IMR-90 (cell line): ENCODE results near the gene PCGF2. TPM values are rescaled to one million over a fixed set of nuclear protein-coding genes. Genes with fewer than 3 reads are reported as not detected.

Source experiments
- ATAC-seq: fragments of 200-7000 bp; cut with Tn5 transposase; 2 replicates; pipeline ENCODE4 v1.9.1; 2020; ENCODE audit warnings: low read depth, mild to moderate bottlenecking, moderate library complexity
- BruUV-seq: library from RNA; stranded (reverse); fragments of 400-500 nt; replicated peaks from 2 replicates; lab custom pipeline; 2021; lab: Mats Ljungman, UMichigan
- CTCF ChIA-PET: fragments of 300-600 bp; formaldehyde crosslinking; extraction: SDS; loops from one replicate; lab custom pipeline; 2021; ENCODE audit warnings: antibody characterized with exemption; lab: Yijun Ruan, JAX
- POLR2A ChIA-PET: fragments of 300-600 bp; sonication (Branson Sonifier 250); formaldehyde crosslinking; loops from one replicate; lab custom pipeline; 2022; ENCODE audit warnings: antibody characterized with exemption; ENCODE audit not compliant: unreplicated experiment; lab: Charles Lee
- DNase-seq: peaks from one replicate; pipeline ENCODE4 v3.0.0; 2013
- H2AFZ ChIP-seq: replicated peaks from 2 replicates; pipeline ENCODE3; 2013; ENCODE audit warnings: low read length, mild to moderate bottlenecking; ENCODE audit not compliant: poor library complexity
- H2AK5ac ChIP-seq: 2 replicates; pipeline ENCODE4 v1.6.1; 2013; ENCODE audit warnings: low read depth, low read length, inconsistent platforms
- H2AK9ac ChIP-seq: replicated peaks from 2 replicates; pipeline ENCODE3; 2013; ENCODE audit warnings: mild to moderate bottlenecking, low read depth, low read length, moderate library complexity; ENCODE audit not compliant: poor library complexity
- H2BK120ac ChIP-seq: 2 replicates; pipeline ENCODE4 v1.6.1; 2013; ENCODE audit warnings: low read depth, low read length, inconsistent platforms
- H2BK15ac ChIP-seq: 3 replicates; pipeline ENCODE4 v1.6.1; 2013; ENCODE audit warnings: low read depth, low read length, inconsistent platforms
- H2BK20ac ChIP-seq: 2 replicates; pipeline ENCODE4 v1.6.1; 2013; ENCODE audit warnings: low read depth, mild to moderate bottlenecking, inconsistent platforms, low read length, moderate library complexity
- H2BK5ac ChIP-seq: 2 replicates; pipeline ENCODE4 v1.6.1; 2013; ENCODE audit warnings: mild to moderate bottlenecking, low read depth, low read length, inconsistent platforms; ENCODE audit not compliant: poor library complexity, severe bottlenecking
- H3K14ac ChIP-seq: replicated peaks from 2 replicates; pipeline ENCODE4 v1.6.1; 2013; ENCODE audit warnings: low read depth, low read length, inconsistent platforms
- H3K18ac ChIP-seq: 2 replicates; pipeline ENCODE4 v1.6.1; 2013; ENCODE audit warnings: low read depth, low read length, control low read depth
- H3K23ac ChIP-seq: 2 replicates; pipeline ENCODE4 v1.6.1; 2013; ENCODE audit warnings: low read depth, low read length, inconsistent platforms
- H3K27ac ChIP-seq: 2 replicates; pipeline ENCODE4 v1.5.1; 2013; ENCODE audit warnings: mild to moderate bottlenecking, control low read depth, low read length; ENCODE audit not compliant: insufficient read depth
- H3K27me3 ChIP-seq: 2 replicates; pipeline ENCODE4 v1.6.1; 2013; ENCODE audit warnings: low read length; ENCODE audit not compliant: control insufficient read depth, insufficient read depth
- H3K36me3 ChIP-seq: 2 replicates; pipeline ENCODE4 v1.6.1; 2013; ENCODE audit warnings: low read length, mixed read lengths; ENCODE audit not compliant: control insufficient read depth, insufficient read depth
- H3K4ac ChIP-seq: 2 replicates; pipeline ENCODE4 v1.6.1; 2013; ENCODE audit warnings: low read depth, low read length, inconsistent platforms
- H3K4me1 ChIP-seq: 2 replicates; pipeline ENCODE4 v1.6.1; 2013; ENCODE audit warnings: low read length, mixed read lengths; ENCODE audit not compliant: control insufficient read depth, insufficient read depth
- H3K4me2 ChIP-seq: 2 replicates; pipeline ENCODE4 v1.6.1; 2013; ENCODE audit warnings: low read depth, mild to moderate bottlenecking, control low read depth, low read length, moderate library complexity
- H3K4me3 ChIP-seq: 2 replicates; pipeline ENCODE4 v1.5.1; 2013; ENCODE audit warnings: low read depth, mild to moderate bottlenecking, control low read depth, low read length, moderate library complexity; ENCODE audit not compliant: insufficient read depth
- H3K56ac ChIP-seq: 2 replicates; pipeline ENCODE4 v1.6.1; 2013; ENCODE audit warnings: low read length, inconsistent platforms; ENCODE audit not compliant: insufficient read depth; ENCODE audit errors: extremely low read depth
- H3K79me1 ChIP-seq, 2 experiments: 2 replicates each; pipeline ENCODE4 v1.6.1; 2013; ENCODE audit warnings: low read length in 2 of 2, inconsistent platforms in 1 of 2, low read depth in 1 of 2
- H3K9ac ChIP-seq: 2 replicates; pipeline ENCODE4 v1.6.1; 2013; ENCODE audit warnings: low read depth, low read length, control low read depth
- H3K9me1 ChIP-seq: 2 replicates; pipeline ENCODE4 v1.6.1; 2013; ENCODE audit warnings: low read length, inconsistent platforms; ENCODE audit not compliant: insufficient read depth
- H3K9me3 ChIP-seq: 2 replicates; pipeline ENCODE4 v1.6.1; 2013; ENCODE audit warnings: low read length; ENCODE audit not compliant: control insufficient read depth, insufficient read depth
- H4K20me1 ChIP-seq: 2 replicates; pipeline ENCODE4 v1.6.1; 2013; ENCODE audit warnings: low read length, inconsistent platforms; ENCODE audit not compliant: insufficient read depth
- H4K5ac ChIP-seq: 2 replicates; pipeline ENCODE4 v1.6.1; 2013; ENCODE audit warnings: mild to moderate bottlenecking, low read depth, low read length, control low read depth
- H4K8ac ChIP-seq, 2 experiments: 2 replicates each; pipeline ENCODE4 v1.6.1; 2013; ENCODE audit warnings: low read depth in 2 of 2, low read length in 2 of 2, control low read depth in 1 of 2, inconsistent platforms in 1 of 2
- H4K91ac ChIP-seq: 2 replicates; pipeline ENCODE4 v1.6.1; 2013; ENCODE audit warnings: low read depth, low read length, inconsistent platforms; ENCODE audit not compliant: insufficient read depth
- BHLHE40 ChIP-seq: fragments of 150-350 bp; IDR thresholded peaks from 2 replicates; pipeline ENCODE4 v1.6.1; 2016; ENCODE audit warnings: mild to moderate bottlenecking, low read depth, low read length
- CEBPB ChIP-seq: IDR thresholded peaks from 2 replicates; pipeline ENCODE4 v1.6.1; 2012; ENCODE audit warnings: low read depth, low read length, improper control_type of control experiment
- CHD1 ChIP-seq: IDR thresholded peaks from 2 replicates; pipeline ENCODE4 v1.6.1; 2012; ENCODE audit warnings: low read depth, low read length, improper control_type of control experiment
- ELK1 ChIP-seq: fragments of 150-350 bp; IDR thresholded peaks from 2 replicates; pipeline ENCODE4 v1.6.1; 2016; ENCODE audit warnings: low read depth, mild to moderate bottlenecking, low read length, moderate library complexity, borderline replicate concordance
- FOS ChIP-seq: fragments of 150-350 bp; IDR thresholded peaks from 2 replicates; pipeline ENCODE4 v1.6.1; 2016; ENCODE audit warnings: low read depth, low read length
- MAFK ChIP-seq: IDR thresholded peaks from 2 replicates; pipeline ENCODE4 v1.6.1; 2012; ENCODE audit warnings: low read depth, low read length, improper control_type of control experiment
- MAZ ChIP-seq: IDR thresholded peaks from 2 replicates; pipeline ENCODE4 v1.6.1; 2012; ENCODE audit warnings: low read depth, mild to moderate bottlenecking, low read length, improper control_type of control experiment, moderate library complexity, borderline replicate concordance
- MXI1 ChIP-seq: IDR thresholded peaks from 2 replicates; pipeline ENCODE4 v1.6.1; 2012; ENCODE audit warnings: low read depth, mild to moderate bottlenecking, low read length, moderate library complexity, borderline replicate concordance
- NFE2L2 ChIP-seq: fragments of 150-350 bp; IDR thresholded peaks from 2 replicates; pipeline ENCODE4 v1.6.1; 2016; ENCODE audit warnings: low read depth, mild to moderate bottlenecking, low read length
- POLR2A ChIP-seq: IDR thresholded peaks from 2 replicates; pipeline ENCODE4 v1.6.1; 2012; ENCODE audit warnings: mild to moderate bottlenecking, low read depth, low read length
- RAD21 ChIP-seq: IDR thresholded peaks from 2 replicates; pipeline ENCODE4 v1.6.1; 2012; ENCODE audit warnings: low read length, improper control_type of control experiment
- RFX5 ChIP-seq: IDR thresholded peaks from 2 replicates; pipeline ENCODE4 v1.8.0; 2012; ENCODE audit warnings: low read depth, mild to moderate bottlenecking, low read length, moderate library complexity
- WGBS, 2 experiments: methylation state at CpG; one replicate each; pipeline versions ENCODE4 v1.1.5 to v1.1.7; 2013; ENCODE audit warnings: missing lambda C conversion rate in 2 of 2; ENCODE audit not compliant: insufficient read length in 1 of 2; ENCODE audit errors: extremely low coverage in 2 of 2; 5-methylcytosine and 5-hydroxymethylcytosine counted together
- dilution Hi-C: fragments of 300-500 bp; cut with HindIII; formaldehyde crosslinking; loops from one replicate; pipeline ENCODE4 v1.14.3; 2018; ENCODE audit warnings: low sequenced_read_pairs; ENCODE audit not compliant: unreplicated experiment
- in situ Hi-C: fragments of 300-500 bp; cut with MboI; formaldehyde crosslinking; loops from 3 replicates; pipeline ENCODE4 v1.14.3; 2019; ENCODE audit warnings: low sequenced_read_pairs, inconsistent platforms, mixed read lengths
- intact Hi-C: fragments of 100-400 bp; cut with micrococcal nuclease; formaldehyde crosslinking; loops from 2 replicates; pipeline ENCODE4 v1.10.0; 2022
- polyA plus RNA-seq, 3 experiments: library from polyadenylated mRNA; depleted of rRNA; stranded (reverse); fragments of >200 nt; gene quantifications; 2 replicates each; pipeline ENCODE4 v1.2.3, GENCODE V29; 2012; ENCODE audit warnings: low replicate concordance in 1 of 3
- total RNA-seq: library from RNA; depleted of rRNA; stranded (reverse); fragments of >200 nt; gene quantifications from 2 replicates; pipeline ENCODE4 v1.2.3, GENCODE V29; 2012
- TF ChIP-seq, protein P1 (sequence below): fragments of 150-350 bp; IDR thresholded peaks from 2 replicates; pipeline ENCODE4 v1.6.1; 2017; ENCODE audit warnings: mild to moderate bottlenecking, antibody characterized with exemption, low read length, low read depth
- TF ChIP-seq, protein P2 (sequence below): conservative IDR thresholded peaks from 2 replicates; pipeline ENCODE4 v1.5.1; 2012; ENCODE audit warnings: mild to moderate bottlenecking, low read depth, low read length, improper control_type of control experiment

Gene PCGF2
- total and polyA plus RNA-seq, 2 of the 4 experiments (the other 2 are of a cell fraction), result 1.1 to 18.2 TPM

- Histone ChIP-seq H3K4me1 (peaks cover 20% of the 10 kb centered on the region), H4K91ac (no peak overlapping the region), H3K4me2 (no peak overlapping the region), H3K56ac (no peak overlapping the region), H3K4me3 (no peak overlapping the region), H3K79me1 (peaks cover 21 to 83% of the 10 kb centered on the region in 2 experiments), H4K5ac (no peak overlapping the region), H3K27ac (no peak overlapping the region), H3K14ac (no peak overlapping the region), H2BK15ac (no peak overlapping the region), H4K8ac (no peak overlapping the region), H3K9me1 (peaks cover 24% of the 10 kb centered on the region), H3K36me3 (peaks cover 14% of the 10 kb centered on the region), H3K23ac (no peak overlapping the region), H3K4ac (no peak overlapping the region), H2AK9ac (no peak overlapping the region), H3K18ac (no peak overlapping the region), H4K20me1 (peaks cover 59% of the 10 kb centered on the region), H3K9me3 (no peaks in the 10 kb centered on the region), H2BK120ac (no peak overlapping the region), H3K9ac (no peak overlapping the region), H2BK5ac (no peak overlapping the region), H2BK20ac (no peak overlapping the region), H3K27me3 (no peaks in the 10 kb centered on the region), H2AK5ac (no peak overlapping the region), H2AFZ (no peak overlapping the region)
- POLR2A ChIA-PET, result interaction anchor here (0.6 kb wide), 1 partner anchor 46 kb away, joined by 3 read pairs; the partner anchor contains the start of gene PCGF2
- no peak for DNase-seq
- dilution Hi-C loops, result no loop called here
- intact Hi-C loops, result no loop called here
- in situ Hi-C loops, result no loop called here
- no CpG with 5 or more reads among the region's 5 CpGs for WGBS, 2 experiments
- no TSS peak for BruUV-seq
- ATAC-seq, result no peak
- TF ChIP-seq, protein P1, sequence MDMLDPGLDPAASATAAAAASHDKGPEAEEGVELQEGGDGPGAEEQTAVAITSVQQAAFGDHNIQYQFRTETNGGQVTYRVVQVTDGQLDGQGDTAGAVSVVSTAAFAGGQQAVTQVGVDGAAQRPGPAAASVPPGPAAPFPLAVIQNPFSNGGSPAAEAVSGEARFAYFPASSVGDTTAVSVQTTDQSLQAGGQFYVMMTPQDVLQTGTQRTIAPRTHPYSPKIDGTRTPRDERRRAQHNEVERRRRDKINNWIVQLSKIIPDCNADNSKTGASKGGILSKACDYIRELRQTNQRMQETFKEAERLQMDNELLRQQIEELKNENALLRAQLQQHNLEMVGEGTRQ, result no peak
- TF ChIP-seq RFX5, result no peak
- no peak for TF ChIP-seq CEBPB
- no peak for TF ChIP-seq ELK1
- no peak for TF ChIP-seq BHLHE40
- TF ChIP-seq RAD21, result no peak
- TF ChIP-seq MXI1, result no peak
- TF ChIP-seq, protein P2, sequence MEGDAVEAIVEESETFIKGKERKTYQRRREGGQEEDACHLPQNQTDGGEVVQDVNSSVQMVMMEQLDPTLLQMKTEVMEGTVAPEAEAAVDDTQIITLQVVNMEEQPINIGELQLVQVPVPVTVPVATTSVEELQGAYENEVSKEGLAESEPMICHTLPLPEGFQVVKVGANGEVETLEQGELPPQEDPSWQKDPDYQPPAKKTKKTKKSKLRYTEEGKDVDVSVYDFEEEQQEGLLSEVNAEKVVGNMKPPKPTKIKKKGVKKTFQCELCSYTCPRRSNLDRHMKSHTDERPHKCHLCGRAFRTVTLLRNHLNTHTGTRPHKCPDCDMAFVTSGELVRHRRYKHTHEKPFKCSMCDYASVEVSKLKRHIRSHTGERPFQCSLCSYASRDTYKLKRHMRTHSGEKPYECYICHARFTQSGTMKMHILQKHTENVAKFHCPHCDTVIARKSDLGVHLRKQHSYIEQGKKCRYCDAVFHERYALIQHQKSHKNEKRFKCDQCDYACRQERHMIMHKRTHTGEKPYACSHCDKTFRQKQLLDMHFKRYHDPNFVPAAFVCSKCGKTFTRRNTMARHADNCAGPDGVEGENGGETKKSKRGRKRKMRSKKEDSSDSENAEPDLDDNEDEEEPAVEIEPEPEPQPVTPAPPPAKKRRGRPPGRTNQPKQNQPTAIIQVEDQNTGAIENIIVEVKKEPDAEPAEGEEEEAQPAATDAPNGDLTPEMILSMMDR, result no peak
- TF ChIP-seq FOS, result no peak
- no peak for TF ChIP-seq POLR2A
- TF ChIP-seq CHD1, result no peak
- no peak for TF ChIP-seq MAZ
- TF ChIP-seq MAFK, result no peak
- TF ChIP-seq NFE2L2, result no peak
- CTCF ChIA-PET, result no interaction called here
Observed at GRCh38 chr17:38794221-38794620, 46.1 kb upstream of the PCGF2 start.
